Fibroblast of the aortic adventitia (primary cell): ENCODE results near the gene HS3ST2. TPM values are rescaled to one million over a fixed set of nuclear protein-coding genes. Genes with fewer than 3 reads are reported as not detected.
"Not testable (repeated sequence)": the region's sequence is repeated elsewhere in the genome, so short reads cannot be mapped to it uniquely, and the experiment has no call there.

Source experiments
- DNase-seq: peaks from one replicate; pipeline ENCODE4 v3.0.0-alpha.2; 2010; ENCODE audit warnings: low read depth
- H3K4me3 ChIP-seq: 2 replicates; pipeline ENCODE4 v1.5.1; 2011; ENCODE audit warnings: low read depth, mild to moderate bottlenecking, control low read depth, low read length, moderate library complexity
- total RNA-seq: library from RNA; depleted of rRNA; stranded (reverse); fragments of >200 nt; gene quantifications from 2 replicates; pipeline ENCODE4 v1.2.3, GENCODE V29; 2012; ENCODE audit warnings: low replicate concordance
- TF ChIP-seq, protein P1 (sequence below): IDR thresholded peaks from 2 replicates; pipeline ENCODE4 v1.5.1; 2011; ENCODE audit warnings: mild to moderate bottlenecking, low read length, control low read depth, inconsistent platforms; ENCODE audit not compliant: insufficient read depth

Gene HS3ST2
- total RNA-seq, 1 donor, result not detected

DNA sequence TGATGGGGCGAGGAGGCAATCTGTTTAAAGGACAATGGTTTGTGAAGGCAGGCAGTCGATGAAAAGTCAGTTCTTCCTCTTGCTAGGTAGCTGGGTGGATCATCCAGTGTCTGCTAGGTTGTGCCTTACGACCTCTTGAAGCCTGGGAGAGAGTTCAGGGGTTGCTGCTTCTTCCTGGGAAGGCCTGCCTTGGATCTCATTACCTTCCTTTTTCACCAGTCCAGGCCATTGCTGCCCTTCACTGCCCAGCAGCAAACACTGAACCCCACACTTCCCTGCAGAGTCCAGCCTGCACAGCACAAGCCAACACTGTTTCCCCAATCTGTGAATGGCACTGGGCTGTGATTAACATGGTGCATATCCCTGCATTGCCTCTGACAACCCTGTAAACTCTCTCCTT, 24.7 kb downstream of the HS3ST2 start:
- no peak overlapping the region for H3K4me3 ChIP-seq
- no peak for DNase-seq
- TF ChIP-seq, protein P1, sequence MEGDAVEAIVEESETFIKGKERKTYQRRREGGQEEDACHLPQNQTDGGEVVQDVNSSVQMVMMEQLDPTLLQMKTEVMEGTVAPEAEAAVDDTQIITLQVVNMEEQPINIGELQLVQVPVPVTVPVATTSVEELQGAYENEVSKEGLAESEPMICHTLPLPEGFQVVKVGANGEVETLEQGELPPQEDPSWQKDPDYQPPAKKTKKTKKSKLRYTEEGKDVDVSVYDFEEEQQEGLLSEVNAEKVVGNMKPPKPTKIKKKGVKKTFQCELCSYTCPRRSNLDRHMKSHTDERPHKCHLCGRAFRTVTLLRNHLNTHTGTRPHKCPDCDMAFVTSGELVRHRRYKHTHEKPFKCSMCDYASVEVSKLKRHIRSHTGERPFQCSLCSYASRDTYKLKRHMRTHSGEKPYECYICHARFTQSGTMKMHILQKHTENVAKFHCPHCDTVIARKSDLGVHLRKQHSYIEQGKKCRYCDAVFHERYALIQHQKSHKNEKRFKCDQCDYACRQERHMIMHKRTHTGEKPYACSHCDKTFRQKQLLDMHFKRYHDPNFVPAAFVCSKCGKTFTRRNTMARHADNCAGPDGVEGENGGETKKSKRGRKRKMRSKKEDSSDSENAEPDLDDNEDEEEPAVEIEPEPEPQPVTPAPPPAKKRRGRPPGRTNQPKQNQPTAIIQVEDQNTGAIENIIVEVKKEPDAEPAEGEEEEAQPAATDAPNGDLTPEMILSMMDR, result no peak

GRCh38 chr16:22842031-22842430, 28.1 kb downstream of the HS3ST2 start:
- H3K4me3 ChIP-seq, DNase-seq: not testable (repeated sequence)

DNA sequence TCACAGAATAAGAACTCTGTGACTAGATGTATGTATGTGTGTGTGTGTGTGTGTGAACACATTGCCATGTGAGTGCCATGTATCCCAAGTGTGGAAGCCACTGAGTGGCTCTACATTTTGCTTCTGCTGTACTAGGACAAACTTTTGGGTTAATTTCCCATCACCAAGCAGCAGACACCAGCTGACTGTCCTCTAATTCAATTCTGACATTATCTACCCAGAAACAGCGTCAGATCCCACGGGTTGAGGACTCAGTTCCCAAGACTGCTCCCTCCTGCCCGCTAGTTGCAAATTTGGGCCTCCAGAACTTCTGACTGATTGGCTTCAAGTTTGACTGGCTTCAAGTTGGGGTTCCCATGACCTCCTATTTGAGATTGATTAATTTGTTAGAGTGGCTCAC, 29.2 kb downstream of the HS3ST2 start:
- TF ChIP-seq, protein P1, result no peak
- no peak for DNase-seq
- H3K4me3 ChIP-seq, result no peak overlapping the region

DNA sequence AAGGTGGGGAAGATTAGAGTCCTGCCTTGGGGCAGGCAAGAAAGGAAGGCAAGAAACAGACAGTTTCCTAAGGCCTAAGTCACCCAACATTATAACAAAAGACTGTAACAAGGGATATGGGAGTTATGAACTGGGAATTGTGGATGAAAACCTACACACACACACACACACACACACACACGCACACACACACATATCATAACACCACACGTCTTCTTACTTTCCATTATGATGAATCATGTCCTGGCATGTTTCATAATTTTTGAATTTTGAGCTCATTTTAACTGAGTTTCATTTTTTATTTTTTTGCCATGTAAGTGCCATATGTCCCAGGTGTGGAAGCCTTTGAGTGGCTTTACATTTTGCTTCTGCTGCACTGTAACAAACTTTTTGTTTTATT, 29.9 kb downstream of the HS3ST2 start:
- DNase-seq, result no peak
- TF ChIP-seq, protein P1, result no peak
- H3K4me3 ChIP-seq, result no peak overlapping the region

DNA sequence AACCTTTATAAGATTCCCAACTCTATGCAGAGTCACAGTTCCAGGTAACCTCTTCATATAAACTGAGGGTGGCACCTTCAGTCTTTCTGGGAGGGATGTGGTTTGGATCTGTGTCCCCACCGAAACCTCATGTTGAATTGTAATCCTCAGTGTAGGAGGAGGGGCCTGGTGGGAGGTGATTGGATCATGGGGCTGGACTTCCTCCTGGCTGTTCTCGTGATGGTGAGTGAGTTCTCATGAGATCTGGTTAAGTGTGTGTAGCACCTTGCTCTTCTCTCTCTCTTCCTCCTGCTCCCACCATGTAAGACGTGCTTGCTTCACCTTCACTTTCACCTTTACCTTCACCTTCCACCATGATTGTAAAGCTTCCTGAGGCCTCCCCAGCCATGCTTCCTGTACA, 30.5 kb downstream of the HS3ST2 start:
- no peak overlapping the region for H3K4me3 ChIP-seq
- no peak for DNase-seq
- TF ChIP-seq, protein P1, result no peak

DNA sequence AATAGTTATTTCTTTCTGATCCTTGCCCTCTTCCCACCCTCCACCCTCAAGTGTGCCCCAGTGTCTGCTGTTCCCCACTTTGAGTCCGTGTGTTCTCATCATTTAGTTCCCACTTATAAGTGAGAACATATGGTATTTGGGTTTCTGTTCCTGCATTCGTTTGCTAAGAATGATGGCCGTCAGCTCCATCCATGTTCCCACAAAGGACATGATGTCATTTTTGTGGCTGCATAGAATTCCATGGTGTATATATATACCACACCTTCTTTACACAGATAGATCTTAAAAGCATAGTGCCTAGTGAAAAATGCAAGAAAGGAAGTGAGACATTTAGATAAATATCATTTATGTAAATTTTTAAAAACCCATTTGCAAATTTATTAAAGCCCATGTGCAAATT, 33.1 kb downstream of the HS3ST2 start:
- no peak for DNase-seq
- H3K4me3 ChIP-seq, result no peak overlapping the region
- TF ChIP-seq, protein P1, result no peak

DNA sequence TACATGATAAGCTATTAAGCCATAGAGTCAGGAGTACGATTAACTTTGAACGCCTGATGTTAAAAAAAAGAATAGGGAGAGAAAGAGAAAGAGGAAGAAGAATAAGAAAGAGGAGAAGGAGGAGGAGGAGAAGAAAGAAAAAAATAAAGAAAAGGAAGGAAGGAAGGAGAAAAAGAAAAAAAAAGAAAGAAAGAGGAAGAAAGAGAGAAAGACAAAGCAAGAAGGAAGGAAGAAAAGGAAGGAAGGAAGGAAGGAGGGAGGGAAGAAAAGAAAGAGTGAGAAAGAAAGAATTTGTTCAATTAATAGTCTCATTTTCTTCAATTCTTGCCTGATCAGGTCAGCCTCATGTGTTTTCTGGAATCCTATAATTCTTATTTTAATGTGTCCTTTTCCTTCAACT, 33.7 kb downstream of the HS3ST2 start:
- TF ChIP-seq, protein P1, result no peak
- no peak overlapping the region for H3K4me3 ChIP-seq
- no peak for DNase-seq

- H3K4me3 ChIP-seq, result no peak overlapping the region
- DNase-seq, result no peak
- TF ChIP-seq, protein P1, result no peak
Measured at GRCh38 chr16:22848451-22848850, 34.5 kb downstream of the HS3ST2 start.
